ENCODE data around the gene GPR42.
"Not testable (repeated sequence)": the region's sequence is repeated elsewhere in the genome, so short reads cannot be mapped to it uniquely, and the experiment has no call there.

The GPR42 gene

GRCh38 chr19:35397064-35397463 lies 26.2 kb downstream of the GPR42 start:
- no peak for DNase-seq

- DNase-seq, result no peak
Observed at GRCh38 chr19:35398570-35398969, 27.7 kb downstream of the GPR42 start.

- no peak for DNase-seq
Observed at GRCh38 chr19:35399231-35399630, 28.4 kb downstream of the GPR42 start.

GRCh38 chr19:35399948-35400772 lies 29.3 kb downstream of the GPR42 start:
- DNase-seq, result no peak

GRCh38 chr19:35400773-35401100 lies 29.9 kb downstream of the GPR42 start:
- no peak for DNase-seq

GRCh38 chr19:35401416-35401815 lies 30.5 kb downstream of the GPR42 start:
- DNase-seq, result not testable (repeated sequence)

GRCh38 chr19:35403116-35403760 lies 32.4 kb downstream of the GPR42 start:
- no peak for DNase-seq

GRCh38 chr19:35404879-35405622 lies 34.2 kb downstream of the GPR42 start:
- DNase-seq, result no peak

- no peak for DNase-seq
Observed at GRCh38 chr19:35407619-35408018, 36.8 kb downstream of the GPR42 start.

GRCh38 chr19:35408284-35409171 lies 37.7 kb downstream of the GPR42 start:
- no peak for DNase-seq

- DNase-seq, result no peak
Observed at GRCh38 chr19:35409191-35409590, 38.3 kb downstream of the GPR42 start.

- no peak for DNase-seq
Observed at GRCh38 chr19:35410487-35410886, 39.6 kb downstream of the GPR42 start.

GRCh38 chr19:35414442-35414841 lies 43.6 kb downstream of the GPR42 start:
- DNase-seq, result no peak

- no peak for DNase-seq
Observed at GRCh38 chr19:35416331-35416730, 45.5 kb downstream of the GPR42 start.

- no peak for DNase-seq
Observed at GRCh38 chr19:35417278-35417677, 46.4 kb downstream of the GPR42 start.

- no peak for DNase-seq
Observed at GRCh38 chr19:35417713-35418534, 47.1 kb downstream of the GPR42 start.

GRCh38 chr19:35419046-35419445 lies 48.2 kb downstream of the GPR42 start:
- DNase-seq, result no peak

- no peak for DNase-seq
Observed at GRCh38 chr19:35419805-35420204, 48.9 kb downstream of the GPR42 start.

- no peak for DNase-seq
Observed at GRCh38 chr19:35421362-35421761, 50.5 kb downstream of the GPR42 start.

Measured in SHP77 treated with DMSO at 0.1 percent for 48 hours (cell line).